Osteoblast (primary cell): ENCODE data around the gene RASSF5. TPM values are rescaled to one million over a fixed set of nuclear protein-coding genes. Genes with fewer than 3 reads are reported as not detected.
"Not testable (repeated sequence)": the region's sequence is repeated elsewhere in the genome, so short reads cannot be mapped to it uniquely, and the experiment has no call there.

ENCODE experiments used
- DNase-seq: peaks from one replicate; pipeline ENCODE4 v3.0.0; 2011; ENCODE audit warnings: low spot score, mixed read lengths; ENCODE audit not compliant: insufficient read length; ENCODE audit errors: missing footprints
- H2AFZ ChIP-seq: 2 replicates; pipeline ENCODE4 v1.6.0; 2011; ENCODE audit warnings: mild to moderate bottlenecking, low read length
- H3K27ac ChIP-seq: 2 replicates; pipeline ENCODE4 v1.5.1; 2011; ENCODE audit warnings: mild to moderate bottlenecking, low read depth, low read length, moderate library complexity
- H3K27me3 ChIP-seq: 2 replicates; pipeline ENCODE4 v1.6.0; 2012; ENCODE audit warnings: mild to moderate bottlenecking, control low read depth, inconsistent platforms, low read length, moderate library complexity; ENCODE audit not compliant: insufficient read depth
- H3K36me3 ChIP-seq: 2 replicates; pipeline ENCODE4 v1.5.1; 2011; ENCODE audit warnings: mild to moderate bottlenecking, low read length, control low read depth, moderate library complexity; ENCODE audit not compliant: insufficient read depth
- H3K4me1 ChIP-seq: 2 replicates; pipeline ENCODE4 v1.5.1; 2011; ENCODE audit warnings: mild to moderate bottlenecking, low read length, control low read depth, moderate library complexity; ENCODE audit not compliant: insufficient read depth
- H3K4me2 ChIP-seq: 2 replicates; pipeline ENCODE4 v1.6.0; 2011; ENCODE audit warnings: mild to moderate bottlenecking, low read length; ENCODE audit not compliant: insufficient read depth
- H3K4me3 ChIP-seq: fragments of 200-600 bp; sonication (generic); 3 replicates; pipeline ENCODE4 v1.5.1; 2012; ENCODE audit warnings: mild to moderate bottlenecking, low read length, inconsistent platforms; ENCODE audit not compliant: insufficient read depth
- H3K79me2 ChIP-seq: 2 replicates; pipeline ENCODE4 v1.6.0; 2012; ENCODE audit warnings: mild to moderate bottlenecking, low read length, control low read depth, inconsistent platforms; ENCODE audit not compliant: insufficient read depth
- H3K9me3 ChIP-seq: 2 replicates; pipeline ENCODE4 v1.5.1; 2011; ENCODE audit warnings: low read depth, low read length, control low read depth
- H4K20me1 ChIP-seq: 2 replicates; pipeline ENCODE4 v1.6.0; 2012; ENCODE audit warnings: mild to moderate bottlenecking, low read length, control low read depth; ENCODE audit not compliant: insufficient read depth
- total RNA-seq: library from RNA; depleted of rRNA; stranded (reverse); fragments of >200 nt; gene quantifications from 2 replicates; pipeline ENCODE4 v1.2.3, GENCODE V29; 2012
- TF ChIP-seq, protein P1 (sequence below): IDR thresholded peaks from 2 replicates; pipeline ENCODE4 v1.5.1; 2011; ENCODE audit warnings: mild to moderate bottlenecking, low read depth, low read length, moderate library complexity; ENCODE audit errors: extremely low read depth

The RASSF5 gene
- total RNA-seq, 1 donor, result 0.72 TPM

GRCh38 chr1:206606867-206607266 lies 99.5 kb downstream of the RASSF5 start:
- Histone ChIP-seq H3K36me3 (peaks cover 51% of the 10 kb centered on the region), H4K20me1 (no peaks in the 10 kb centered on the region), H3K4me2 (no peak overlapping the region), H3K9me3 (no peaks in the 10 kb centered on the region), H3K79me2 (peaks cover 12% of the 10 kb centered on the region), H3K27ac (no peak overlapping the region), H3K4me3 (no peak overlapping the region), H2AFZ (no peak overlapping the region), H3K4me1 (peaks cover 9% of the 10 kb centered on the region), H3K27me3 (no peaks in the 10 kb centered on the region)
- no peak for DNase-seq
- TF ChIP-seq, protein P1, sequence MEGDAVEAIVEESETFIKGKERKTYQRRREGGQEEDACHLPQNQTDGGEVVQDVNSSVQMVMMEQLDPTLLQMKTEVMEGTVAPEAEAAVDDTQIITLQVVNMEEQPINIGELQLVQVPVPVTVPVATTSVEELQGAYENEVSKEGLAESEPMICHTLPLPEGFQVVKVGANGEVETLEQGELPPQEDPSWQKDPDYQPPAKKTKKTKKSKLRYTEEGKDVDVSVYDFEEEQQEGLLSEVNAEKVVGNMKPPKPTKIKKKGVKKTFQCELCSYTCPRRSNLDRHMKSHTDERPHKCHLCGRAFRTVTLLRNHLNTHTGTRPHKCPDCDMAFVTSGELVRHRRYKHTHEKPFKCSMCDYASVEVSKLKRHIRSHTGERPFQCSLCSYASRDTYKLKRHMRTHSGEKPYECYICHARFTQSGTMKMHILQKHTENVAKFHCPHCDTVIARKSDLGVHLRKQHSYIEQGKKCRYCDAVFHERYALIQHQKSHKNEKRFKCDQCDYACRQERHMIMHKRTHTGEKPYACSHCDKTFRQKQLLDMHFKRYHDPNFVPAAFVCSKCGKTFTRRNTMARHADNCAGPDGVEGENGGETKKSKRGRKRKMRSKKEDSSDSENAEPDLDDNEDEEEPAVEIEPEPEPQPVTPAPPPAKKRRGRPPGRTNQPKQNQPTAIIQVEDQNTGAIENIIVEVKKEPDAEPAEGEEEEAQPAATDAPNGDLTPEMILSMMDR, result peak; percentile 43

DNA sequence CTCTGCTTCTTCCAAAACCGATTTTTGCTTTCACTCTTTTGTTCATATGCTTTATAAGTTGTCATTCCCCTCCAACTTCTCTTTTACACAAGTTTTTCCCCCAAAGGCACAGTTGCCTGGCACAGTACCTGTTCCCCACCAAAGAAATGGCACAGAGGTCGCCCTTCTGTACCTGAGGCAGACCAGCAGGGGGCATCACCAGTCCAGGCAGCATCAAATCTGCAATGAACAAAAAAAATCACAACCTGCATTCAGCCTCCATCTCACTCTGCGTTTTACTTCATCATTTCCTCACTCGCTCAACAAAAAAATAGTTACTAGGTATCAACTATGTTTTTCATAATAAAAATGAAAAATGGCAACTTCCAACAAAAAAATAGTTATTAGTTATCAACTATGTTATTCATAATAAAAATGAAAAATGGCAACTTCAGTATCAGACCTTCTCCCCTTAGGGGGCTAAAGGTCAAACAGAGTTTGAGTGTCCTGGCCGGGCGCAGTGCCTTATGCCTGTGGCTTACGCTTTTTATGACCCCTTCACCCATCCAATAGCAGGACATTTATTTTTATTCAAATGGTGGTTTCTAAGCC lies 100.9 kb downstream of the RASSF5 start:
- Histone ChIP-seq H3K4me1 (peaks cover 10% of the 10 kb centered on the region), H3K27ac (no peak overlapping the region), H3K4me2 (no peak overlapping the region), H3K4me3 (no peak overlapping the region), H2AFZ (no peak overlapping the region), H3K36me3 (peaks cover 38% of the 10 kb centered on the region), H3K27me3 (no peaks in the 10 kb centered on the region), H3K9me3 (no peaks in the 10 kb centered on the region), H4K20me1 (no peaks in the 10 kb centered on the region), H3K79me2 (peaks cover 15% of the 10 kb centered on the region)
- DNase-seq, result no peak
- TF ChIP-seq, protein P1, result peak; percentile 85

- Histone ChIP-seq H3K27ac (no peak overlapping the region), H3K36me3 (peaks cover 30% of the 10 kb centered on the region), H3K27me3 (no peaks in the 10 kb centered on the region), H3K4me3 (no peak overlapping the region), H3K9me3 (no peaks in the 10 kb centered on the region), H3K4me2 (no peak overlapping the region), H3K4me1 (peaks cover 10% of the 10 kb centered on the region), H3K79me2 (peaks cover 15% of the 10 kb centered on the region), H4K20me1 (no peaks in the 10 kb centered on the region), H2AFZ (no peak overlapping the region)
- TF ChIP-seq, protein P1, result no peak
- no peak for DNase-seq
These were observed 102.1 kb downstream of the RASSF5 start for GRCh38 chr1:206609229-206609991.

- Histone ChIP-seq H3K4me2 (peak within 1 kb of the TSS; percentile 92), H3K36me3 (peaks cover 11% of the 10 kb centered on the region), H3K27ac (peak within 1 kb of the TSS; percentile 89), H4K20me1 (no peaks in the 10 kb centered on the region), H3K4me1 (peaks cover 10% of the 10 kb centered on the region), H3K79me2 (peaks cover 15% of the 10 kb centered on the region), H2AFZ (peak within 1 kb of the TSS; percentile 93), H3K9me3 (no peaks in the 10 kb centered on the region), H3K27me3 (peaks cover 13% of the 10 kb centered on the region), H3K4me3 (peak within 1 kb of the TSS; percentile 83)
- DNase-seq, result peak; percentile 99
- TF ChIP-seq, protein P1, result peak; percentile 78
These were observed 105.0 kb downstream of the RASSF5 start, which contains the start of gene EIF2D for GRCh38 chr1:206612129-206612876. EIF2D (minus strand) TSS chr1:206612465; CDS start chr1:206612342, 123 bp downstream.

DNA sequence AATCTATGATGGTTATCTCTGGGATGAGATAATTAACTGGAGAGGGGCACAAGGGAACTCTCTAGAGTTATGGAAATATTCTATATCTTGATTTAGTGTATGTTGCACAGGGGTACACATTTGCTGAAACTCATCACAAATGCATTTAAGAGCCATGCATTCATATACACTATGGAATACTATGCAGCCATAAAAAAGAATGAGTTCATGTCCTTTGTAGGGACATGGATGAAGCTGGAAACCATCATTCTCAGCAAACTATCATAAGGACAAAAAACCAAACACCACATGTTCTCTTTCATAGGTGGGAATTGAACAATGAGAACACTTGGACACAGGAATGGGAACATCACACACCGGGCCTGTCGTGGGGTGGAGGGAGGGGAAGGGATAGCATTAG lies 119.1 kb downstream of the RASSF5 start:
- not testable (repeated sequence) for H3K4me2 ChIP-seq, H2AFZ ChIP-seq, DNase-seq, H3K79me2 ChIP-seq, H3K27ac ChIP-seq, H3K4me1 ChIP-seq, H4K20me1 ChIP-seq, H3K36me3 ChIP-seq, H3K9me3 ChIP-seq, H3K4me3 ChIP-seq
- H3K27me3 ChIP-seq, result peaks cover 17% of the 10 kb centered on the region
